ENCODE measurements around the gene EEFSEC. TPM values are rescaled to one million over a fixed set of nuclear protein-coding genes. Genes with fewer than 3 reads are reported as not detected.

EEFSEC gene
- total RNA-seq, 1 experiment from 2014 or later, result 14.0 TPM

DNA sequence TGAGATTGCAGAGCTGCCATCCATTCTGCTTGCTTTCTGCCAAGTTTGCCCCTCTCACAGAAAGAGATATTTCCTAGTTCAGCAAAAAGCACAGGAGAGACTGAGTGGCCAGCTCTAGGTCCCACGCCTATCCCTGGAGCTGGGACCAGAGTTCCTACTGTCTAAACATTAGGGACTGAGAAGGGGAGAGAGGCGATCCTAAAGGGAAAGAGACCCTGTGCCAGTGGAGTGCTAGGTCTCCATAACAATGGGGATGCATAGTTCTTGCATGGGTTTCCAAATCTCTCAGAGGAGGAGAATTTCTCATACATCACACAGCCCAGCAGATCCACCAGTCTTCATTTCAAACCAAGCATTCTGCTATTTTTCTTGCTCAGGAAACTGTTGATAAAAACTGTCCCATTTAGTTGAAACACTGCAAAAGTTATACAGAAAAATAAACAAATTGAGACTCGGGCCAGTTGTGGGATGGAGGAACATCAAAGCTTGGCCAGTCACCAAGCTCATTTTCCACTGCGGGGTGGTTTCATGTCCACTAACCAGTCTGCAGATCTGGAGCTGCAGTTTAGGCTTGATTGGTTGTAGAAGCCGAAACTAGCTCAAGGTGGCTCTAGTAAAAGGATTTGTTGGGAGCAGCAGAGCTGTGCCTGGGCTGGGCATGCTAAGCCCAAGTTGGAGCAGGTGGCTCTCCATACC, 62.7 kb downstream of the EEFSEC start:
- POLR2A ChIA-PET, result no interaction called here

DNA sequence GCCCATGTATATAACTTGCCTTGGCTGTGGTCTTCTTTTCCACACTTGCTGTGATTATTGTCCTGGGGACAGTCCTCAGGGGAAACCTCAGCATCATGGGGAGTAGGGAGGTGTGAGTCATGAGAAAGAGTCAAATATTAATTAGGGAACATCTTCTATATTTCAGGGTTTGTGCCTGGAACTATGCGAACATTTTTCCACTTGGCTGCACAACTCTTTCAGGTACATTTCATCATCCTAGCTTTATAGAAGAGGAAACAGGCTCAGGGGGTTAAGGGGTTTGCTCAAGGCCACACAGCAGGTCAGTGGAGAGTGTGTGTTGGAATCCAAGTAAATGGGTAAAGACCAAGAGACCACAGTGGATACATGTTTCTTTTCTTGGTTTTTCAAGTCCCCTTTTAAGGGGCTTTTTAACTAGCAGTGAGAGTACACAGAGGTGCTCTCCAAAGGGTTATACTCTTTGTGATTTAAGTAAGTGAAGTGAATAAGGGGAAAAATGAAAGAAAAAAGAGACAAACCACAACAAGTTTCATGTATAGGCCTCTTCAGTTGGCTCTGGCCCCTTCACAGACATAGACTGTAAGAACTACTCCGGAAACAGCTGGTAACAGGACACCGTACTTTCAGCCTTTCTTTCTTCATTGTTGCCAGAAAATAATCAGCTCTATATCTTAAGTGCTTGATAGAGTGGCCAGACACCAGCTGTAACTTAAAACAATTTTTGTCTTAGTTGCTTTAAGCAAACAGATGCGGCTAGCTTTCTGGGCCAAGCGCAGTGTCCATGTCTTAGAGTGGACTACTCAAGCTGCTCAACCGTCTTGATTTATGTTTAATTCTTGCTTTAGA, 64.6 kb downstream of the EEFSEC start:
- Mint-ChIP-seq H3K27ac (ENCODE audit: unreplicated experiment) (peak overlapping the region; percentile 78), H3K4me1 (ENCODE audit: low read depth, unreplicated experiment) (no peaks in the 10 kb centered on the region), H3K9me3 (ENCODE audit: unreplicated experiment) (peaks cover 10% of the 10 kb centered on the region), H3K4me3 (ENCODE audit: unreplicated experiment) (no peak overlapping the region), H3K36me3 (ENCODE audit: insufficient read depth, unreplicated experiment) (peaks cover 10% of the 10 kb centered on the region), H3K27me3 (ENCODE audit: insufficient read depth, unreplicated experiment) (no peaks in the 10 kb centered on the region)
- CTCF ChIA-PET, result no interaction called here
- no peak overlapping the region for H3K4me3 ChIP-seq (ENCODE audit: low read depth, low read length)
- intact Hi-C loops (cut with micrococcal nuclease; ENCODE audit: unreplicated experiment), result no loop called here
- no peaks in the 10 kb centered on the region for H3K27me3 ChIP-seq (replicated peaks; ENCODE audit: control insufficient read depth, insufficient read depth, low read length)
- BruUV-seq (replicated peaks), result no TSS peak
- no peaks in the 10 kb centered on the region for H3K36me3 ChIP-seq (ENCODE audit: control insufficient read depth, insufficient read depth, low read length)
- TF ChIP-seq, protein P1, sequence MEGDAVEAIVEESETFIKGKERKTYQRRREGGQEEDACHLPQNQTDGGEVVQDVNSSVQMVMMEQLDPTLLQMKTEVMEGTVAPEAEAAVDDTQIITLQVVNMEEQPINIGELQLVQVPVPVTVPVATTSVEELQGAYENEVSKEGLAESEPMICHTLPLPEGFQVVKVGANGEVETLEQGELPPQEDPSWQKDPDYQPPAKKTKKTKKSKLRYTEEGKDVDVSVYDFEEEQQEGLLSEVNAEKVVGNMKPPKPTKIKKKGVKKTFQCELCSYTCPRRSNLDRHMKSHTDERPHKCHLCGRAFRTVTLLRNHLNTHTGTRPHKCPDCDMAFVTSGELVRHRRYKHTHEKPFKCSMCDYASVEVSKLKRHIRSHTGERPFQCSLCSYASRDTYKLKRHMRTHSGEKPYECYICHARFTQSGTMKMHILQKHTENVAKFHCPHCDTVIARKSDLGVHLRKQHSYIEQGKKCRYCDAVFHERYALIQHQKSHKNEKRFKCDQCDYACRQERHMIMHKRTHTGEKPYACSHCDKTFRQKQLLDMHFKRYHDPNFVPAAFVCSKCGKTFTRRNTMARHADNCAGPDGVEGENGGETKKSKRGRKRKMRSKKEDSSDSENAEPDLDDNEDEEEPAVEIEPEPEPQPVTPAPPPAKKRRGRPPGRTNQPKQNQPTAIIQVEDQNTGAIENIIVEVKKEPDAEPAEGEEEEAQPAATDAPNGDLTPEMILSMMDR (IDR thresholded peaks at IDR 0.05; ENCODE audit: insufficient read depth in 1 of 2, low read depth in 1 of 2, low read length in 1 of 2, severe bottlenecking in 1 of 2, unreplicated experiment in 1 of 2), result no peak
- peak in 1 of 2 experiments; percentile 5 for DNase-seq
- peaks cover 9% of the 10 kb centered on the region for H3K9me3 ChIP-seq
- POLR2A ChIA-PET, result no interaction called here
- H3K4me1 ChIP-seq, result no peaks in the 10 kb centered on the region

More for the DNA sequence above, 62.7 kb downstream of the EEFSEC start:
- H3K9me3 Mint-ChIP-seq (ENCODE audit: unreplicated experiment), result peaks cover 4% of the 10 kb centered on the region
- DNase-seq, result no peak
- Histone ChIP-seq H3K9me3 (no peaks in the 10 kb centered on the region), H3K4me3 (ENCODE audit: low read depth, low read length) (no peak overlapping the region), H3K36me3 (ENCODE audit: control insufficient read depth, insufficient read depth, low read length) (no peaks in the 10 kb centered on the region), H3K27me3 (replicated peaks; ENCODE audit: control insufficient read depth, insufficient read depth, low read length) (no peaks in the 10 kb centered on the region), H3K4me1 (no peaks in the 10 kb centered on the region)
- peaks cover 8% of the 10 kb centered on the region for H3K36me3 Mint-ChIP-seq (ENCODE audit: insufficient read depth, unreplicated experiment)
- no peaks in the 10 kb centered on the region for H3K27me3 Mint-ChIP-seq (ENCODE audit: insufficient read depth, unreplicated experiment)
- H3K27ac Mint-ChIP-seq (ENCODE audit: unreplicated experiment), result no peak overlapping the region
- BruUV-seq (replicated peaks), result no TSS peak
- no peaks in the 10 kb centered on the region for H3K4me1 Mint-ChIP-seq (ENCODE audit: low read depth, unreplicated experiment)
- H3K4me3 Mint-ChIP-seq (ENCODE audit: unreplicated experiment), result no peak overlapping the region
- CTCF ChIA-PET, result no interaction called here
- intact Hi-C loops (cut with micrococcal nuclease; ENCODE audit: unreplicated experiment), result no loop called here
- TF ChIP-seq, protein P1 (IDR thresholded peaks at IDR 0.05; ENCODE audit: insufficient read depth in 1 of 2, low read depth in 1 of 2, low read length in 1 of 2, severe bottlenecking in 1 of 2, unreplicated experiment in 1 of 2), result no peak

DNA sequence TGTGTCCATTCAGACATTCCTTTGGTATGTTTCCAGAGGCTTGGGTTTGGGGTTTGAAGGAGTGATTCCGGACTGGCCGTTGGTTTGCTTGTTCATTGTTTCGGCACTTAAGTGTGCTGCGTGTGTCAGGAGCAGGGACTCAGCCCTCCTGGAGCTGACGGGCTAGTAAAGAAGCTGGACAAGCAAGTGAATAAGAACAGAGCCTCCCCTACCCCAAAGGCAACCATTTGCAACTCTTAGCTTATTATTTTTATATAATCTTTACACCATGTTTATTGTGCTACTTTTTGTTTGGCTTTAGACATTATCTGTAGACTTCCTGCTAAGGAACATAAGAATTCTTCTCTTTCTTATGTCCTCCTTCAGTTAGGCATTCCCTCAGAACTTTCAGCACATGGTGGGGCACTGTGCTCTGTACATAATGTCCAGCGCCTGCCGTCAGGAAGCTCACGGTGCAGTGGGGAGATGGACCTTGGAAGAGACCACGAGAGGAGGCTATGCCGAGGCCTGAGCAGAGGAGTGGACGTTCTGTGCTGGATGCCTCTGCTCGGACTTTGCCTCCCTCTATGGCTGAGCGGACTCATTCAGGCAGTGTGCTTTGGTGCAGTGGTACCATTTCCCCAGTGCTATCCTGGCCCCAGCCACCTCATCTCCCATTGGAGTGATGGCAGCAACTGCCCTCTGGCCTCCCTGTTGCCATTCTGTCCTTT, 65.4 kb downstream of the EEFSEC start:
- TF ChIP-seq, protein P1 (IDR thresholded peaks at IDR 0.05; ENCODE audit: insufficient read depth in 1 of 2, low read depth in 1 of 2, low read length in 1 of 2, severe bottlenecking in 1 of 2, unreplicated experiment in 1 of 2), result no peak
- Mint-ChIP-seq H3K27me3 (ENCODE audit: insufficient read depth, unreplicated experiment) (no peaks in the 10 kb centered on the region), H3K9me3 (ENCODE audit: unreplicated experiment) (peaks cover 16% of the 10 kb centered on the region), H3K27ac (ENCODE audit: unreplicated experiment) (peak overlapping the region; percentile 78), H3K4me1 (ENCODE audit: low read depth, unreplicated experiment) (no peaks in the 10 kb centered on the region), H3K4me3 (ENCODE audit: unreplicated experiment) (no peak overlapping the region), H3K36me3 (ENCODE audit: insufficient read depth, unreplicated experiment) (peaks cover 10% of the 10 kb centered on the region)
- Histone ChIP-seq H3K4me3 (ENCODE audit: low read depth, low read length) (no peak overlapping the region), H3K4me1 (no peaks in the 10 kb centered on the region), H3K27me3 (replicated peaks; ENCODE audit: control insufficient read depth, insufficient read depth, low read length) (no peaks in the 10 kb centered on the region), H3K36me3 (ENCODE audit: control insufficient read depth, insufficient read depth, low read length) (no peaks in the 10 kb centered on the region), H3K9me3 (peaks cover 16% of the 10 kb centered on the region)
- POLR2A ChIA-PET, result no interaction called here
- no peak for DNase-seq
- CTCF ChIA-PET, result no interaction called here
- BruUV-seq (replicated peaks), result no TSS peak
- intact Hi-C loops (cut with micrococcal nuclease; ENCODE audit: unreplicated experiment), result no loop called here
